GM21381 (cell line): ENCODE results near the gene ARMC2.
"Not testable (repeated sequence)": the region's sequence is repeated elsewhere in the genome, so short reads cannot be mapped to it uniquely, and the experiment has no call there.

Experiments used
- ATAC-seq: cut with Tn5 transposase; IDR thresholded peaks from one replicate; pipeline ENCODE4 v1.9.1; 2021; ENCODE audit warnings: mild to moderate bottlenecking, moderate library complexity; ENCODE audit not compliant: unreplicated experiment

ARMC2 gene

GRCh38 chr6:108947114-108947854 lies 99.1 kb downstream of the ARMC2 start:
- no peak for ATAC-seq

DNA sequence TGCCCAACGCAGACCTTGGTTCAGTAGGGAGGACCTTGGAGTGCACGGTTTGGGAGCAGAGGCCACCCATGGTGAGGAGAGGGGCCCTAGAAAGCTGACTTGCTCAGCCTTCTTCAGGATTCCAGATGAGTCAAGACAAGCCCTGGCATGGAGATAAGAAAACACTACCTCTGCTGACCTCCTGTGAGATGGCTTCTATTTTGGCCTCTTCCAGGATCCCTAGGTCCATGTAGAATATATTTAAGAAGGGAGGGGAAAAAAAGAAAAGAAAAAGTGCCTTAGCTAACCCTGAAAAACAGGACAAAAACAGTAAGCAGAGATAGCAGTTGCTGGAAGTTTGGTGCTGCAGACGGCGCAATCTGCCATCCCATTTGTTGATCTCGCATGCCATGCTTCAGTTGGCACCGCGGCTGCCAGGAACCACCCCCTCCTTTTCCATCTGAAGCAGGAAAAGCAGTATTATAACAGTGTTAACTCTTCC lies 100.0 kb downstream of the ARMC2 start:
- no peak for ATAC-seq

GRCh38 chr6:108951351-108951953 lies 103.2 kb downstream of the ARMC2 start:
- ATAC-seq, result no peak

DNA sequence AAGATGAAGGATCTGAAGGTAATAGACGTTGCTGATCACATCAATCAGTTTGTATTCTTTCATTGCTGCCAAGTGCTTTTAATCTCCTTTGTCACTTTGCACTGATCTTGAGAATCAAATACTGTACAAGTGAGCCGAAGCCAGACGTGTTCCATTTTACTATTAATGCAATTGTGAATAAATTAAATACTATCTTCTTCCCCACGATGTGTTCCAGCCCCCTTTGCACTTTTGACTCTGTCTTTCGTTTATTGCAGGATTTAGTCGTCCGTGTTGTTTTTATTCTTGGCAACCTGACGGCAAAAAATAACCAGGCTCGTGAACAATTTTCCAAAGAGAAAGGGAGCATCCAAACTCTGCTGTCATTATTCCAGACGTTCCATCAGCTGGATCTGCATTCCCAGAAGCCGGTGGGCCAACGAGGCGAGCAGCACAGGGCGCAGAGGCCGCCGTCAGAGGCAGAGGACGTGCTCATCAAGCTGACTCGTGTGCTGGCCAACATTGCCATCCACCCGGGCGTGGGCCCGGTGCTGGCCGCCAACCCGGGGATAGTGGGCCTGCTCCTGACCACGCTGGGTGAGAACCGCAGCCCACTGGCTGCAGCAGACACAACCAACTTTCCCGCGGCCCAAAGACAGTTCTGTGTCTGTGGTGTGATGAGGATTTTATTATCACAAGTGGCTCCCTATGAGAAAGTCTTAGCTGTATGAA lies 104.7 kb downstream of the ARMC2 start:
- ATAC-seq, result no peak

- ATAC-seq, result no peak
These were observed 105.5 kb downstream of the ARMC2 start for GRCh38 chr6:108953681-108954080.

- no peak for ATAC-seq
These were observed 107.2 kb downstream of the ARMC2 start for GRCh38 chr6:108955329-108955949.

- no peak for ATAC-seq
These were observed 109.0 kb downstream of the ARMC2 start for GRCh38 chr6:108957221-108957620.

DNA sequence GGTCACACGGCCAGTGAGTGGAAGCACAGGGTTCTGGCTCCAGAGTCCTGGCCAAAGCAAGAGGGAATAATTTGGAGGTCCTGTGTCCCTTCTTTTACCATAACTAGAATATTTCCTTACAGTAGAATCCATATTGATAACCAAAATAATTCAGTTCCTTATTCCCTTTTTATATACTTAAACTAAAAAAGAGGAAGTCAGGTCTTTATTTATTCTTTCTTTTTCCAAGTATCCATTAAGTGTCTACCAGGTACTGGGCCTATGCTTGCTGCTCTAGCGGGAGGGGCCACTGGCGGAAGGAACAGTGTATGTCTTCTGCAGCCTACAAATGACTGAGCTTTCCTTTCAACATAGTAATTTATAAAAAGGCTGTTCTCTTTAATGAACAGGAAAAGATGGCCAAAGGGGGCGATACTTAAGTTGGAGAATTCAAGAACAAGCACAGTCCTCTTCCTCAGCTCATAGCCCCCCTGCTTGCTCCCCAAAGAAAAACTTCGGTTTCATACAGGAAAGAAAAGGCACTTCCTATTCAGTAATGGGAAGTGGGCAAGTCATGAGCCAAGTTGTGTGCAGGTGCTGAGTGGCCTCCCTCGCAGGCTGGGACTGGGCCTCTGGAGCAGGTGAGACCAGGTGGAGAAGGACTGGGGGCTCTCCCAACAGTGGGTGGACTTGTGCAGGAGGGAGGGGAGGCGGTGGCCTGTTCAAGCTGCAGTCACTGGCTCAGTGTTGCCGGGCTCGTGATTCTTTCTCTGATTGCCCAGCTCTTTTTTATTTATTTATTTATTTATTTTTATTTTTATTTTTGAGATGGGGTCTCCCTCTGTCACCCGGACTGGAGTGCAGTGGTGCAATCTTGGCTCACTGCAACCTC lies 110.9 kb downstream of the ARMC2 start:
- no peak for ATAC-seq

- ATAC-seq, result no peak
These were observed 111.9 kb downstream of the ARMC2 start for GRCh38 chr6:108959972-108960582.

DNA sequence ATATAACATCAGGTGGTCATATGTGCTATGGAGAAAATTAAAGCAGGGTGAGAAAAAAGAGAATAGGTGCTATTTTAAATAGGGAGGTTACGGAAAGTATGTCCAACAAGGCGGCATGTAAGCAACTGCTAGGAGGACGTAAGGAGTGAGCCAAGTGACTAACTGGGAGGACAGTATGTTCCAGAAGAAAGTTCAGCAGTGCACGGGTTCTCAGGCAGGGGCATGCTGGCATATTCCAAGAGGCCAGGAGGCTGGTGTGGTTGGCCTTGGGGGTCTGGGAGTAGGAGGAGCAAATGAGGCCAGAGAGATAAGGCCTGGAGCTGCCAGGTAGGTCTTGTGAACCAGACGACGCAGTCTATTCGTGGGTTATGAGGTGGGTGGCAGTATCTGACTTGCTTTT lies 112.4 kb downstream of the ARMC2 start:
- ATAC-seq, result no peak

GRCh38 chr6:108961077-108961476 lies 112.9 kb downstream of the ARMC2 start:
- no peak for ATAC-seq

DNA sequence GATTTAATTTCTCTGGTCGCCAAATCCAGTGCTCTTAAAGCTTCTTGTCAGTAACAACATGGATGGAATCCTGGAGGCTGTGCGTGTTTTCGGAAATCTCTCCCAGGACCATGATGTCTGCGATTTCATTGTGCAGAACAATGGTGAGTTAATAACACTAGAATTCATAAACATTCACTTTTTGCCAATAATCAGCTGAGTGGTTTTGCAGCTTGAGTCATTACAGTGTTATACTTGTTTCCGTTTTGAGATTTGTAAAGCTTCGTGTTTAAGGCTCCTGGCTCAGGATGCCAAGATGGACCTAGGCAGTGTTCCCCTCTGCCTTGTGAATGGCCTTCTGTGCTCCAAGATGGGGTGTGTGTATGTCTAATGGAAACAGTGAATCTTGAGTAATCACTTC lies 113.8 kb downstream of the ARMC2 start:
- no peak for ATAC-seq

DNA sequence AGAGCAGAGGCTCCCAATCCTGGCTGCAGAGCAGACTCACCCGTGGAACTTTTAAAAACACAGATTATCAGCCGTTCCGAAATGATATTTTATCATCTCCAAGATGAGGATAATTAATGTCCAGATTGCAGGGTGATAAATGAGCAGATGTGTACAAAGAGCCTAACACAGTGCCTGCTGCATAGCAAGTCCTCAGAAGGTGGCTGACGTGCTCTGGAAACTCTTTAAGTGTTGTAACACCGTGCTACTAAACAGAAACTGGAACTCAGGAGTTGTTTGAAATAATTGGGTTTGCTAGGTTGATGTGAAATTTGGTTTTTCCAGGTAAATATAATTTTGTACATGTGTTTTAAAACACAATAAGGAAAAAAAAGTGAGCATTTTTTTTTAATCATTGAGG lies 118.0 kb downstream of the ARMC2 start:
- no peak for ATAC-seq

GRCh38 chr6:108966855-108967755 lies 118.9 kb downstream of the ARMC2 start:
- no peak for ATAC-seq

DNA sequence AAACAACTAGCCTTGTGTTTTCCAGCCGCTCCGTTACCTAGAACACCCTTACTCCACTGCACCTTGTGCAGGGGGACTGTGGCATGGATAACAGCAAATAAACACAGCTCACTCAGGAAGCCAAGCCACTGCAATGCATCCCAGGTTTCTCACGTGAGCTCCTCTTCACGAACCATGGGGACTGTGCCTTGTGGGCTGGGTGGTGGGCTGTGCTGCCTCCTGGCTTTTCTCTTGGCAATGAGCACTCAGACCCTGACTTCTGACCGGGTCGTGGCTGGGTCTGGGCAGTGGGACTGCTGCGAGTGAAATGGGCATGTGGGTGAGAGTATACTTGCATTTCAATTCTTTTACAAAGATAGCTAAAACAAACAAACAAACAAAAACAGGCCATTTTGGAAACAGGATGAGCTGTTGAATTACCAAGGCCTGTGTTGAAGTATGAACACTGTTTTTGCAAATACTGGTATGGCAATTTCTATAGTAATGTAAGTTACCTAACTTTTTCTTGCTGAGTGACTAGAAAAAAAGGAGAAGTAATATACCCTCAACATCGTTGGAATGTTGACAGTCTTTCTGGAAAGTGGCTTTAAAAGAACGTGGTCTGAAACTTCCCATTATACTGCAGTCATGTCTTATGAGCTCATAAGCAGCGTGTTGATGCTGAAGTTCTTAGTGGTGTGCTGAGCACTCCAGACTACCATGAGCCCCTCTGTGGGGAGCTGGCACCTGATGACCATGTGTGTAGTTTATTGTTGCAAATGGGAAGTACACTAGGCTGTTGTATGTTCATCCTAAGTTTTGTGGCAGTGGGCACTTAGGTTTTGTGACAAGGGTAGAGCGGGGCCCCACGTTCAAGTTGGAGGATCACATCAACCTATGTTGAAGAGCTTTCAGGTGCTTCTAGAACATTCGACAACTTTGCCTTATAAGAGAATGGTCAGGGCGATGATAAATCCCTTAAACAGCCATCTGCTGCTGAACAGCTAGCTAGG lies 120.4 kb downstream of the ARMC2 start:
- ATAC-seq, result no peak

DNA sequence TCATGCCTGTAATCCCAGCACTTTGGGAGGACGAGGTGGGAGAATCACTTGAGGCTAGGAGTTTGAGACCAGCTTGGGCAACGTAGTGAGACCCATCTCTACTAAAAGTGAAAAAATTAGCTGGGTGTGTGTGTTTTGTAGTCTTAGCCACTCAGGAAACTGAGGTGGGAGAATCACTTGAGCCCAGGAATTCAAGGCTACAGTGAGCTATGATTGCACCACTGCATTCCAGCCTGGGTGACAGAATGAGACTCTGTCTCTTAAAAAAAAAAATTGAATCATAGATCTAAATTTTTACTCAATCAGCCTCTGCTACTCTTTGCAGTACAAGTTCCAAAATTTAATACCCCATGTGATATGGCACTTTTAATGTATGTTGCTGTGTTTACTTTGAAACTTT lies 121.6 kb downstream of the ARMC2 start:
- no peak for ATAC-seq

DNA sequence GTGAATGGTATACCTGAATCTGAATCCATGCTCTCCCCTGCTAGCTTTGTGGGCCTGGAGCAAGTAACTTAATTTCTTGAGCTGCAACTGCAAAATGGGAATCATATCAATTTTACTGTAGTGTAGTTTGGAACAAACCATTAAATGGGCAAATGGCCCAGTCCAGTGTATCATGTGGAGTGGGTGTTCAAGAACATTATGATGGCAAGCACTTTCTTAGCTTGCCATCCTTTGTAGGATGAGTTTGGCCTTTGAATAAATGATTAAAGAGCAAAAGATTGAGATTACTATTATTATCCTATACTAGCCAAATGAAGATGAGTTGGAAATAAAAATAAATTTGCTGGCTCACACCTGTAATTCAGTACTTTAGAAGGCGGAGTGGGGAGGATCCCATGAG lies 126.0 kb downstream of the ARMC2 start:
- ATAC-seq, result no peak

DNA sequence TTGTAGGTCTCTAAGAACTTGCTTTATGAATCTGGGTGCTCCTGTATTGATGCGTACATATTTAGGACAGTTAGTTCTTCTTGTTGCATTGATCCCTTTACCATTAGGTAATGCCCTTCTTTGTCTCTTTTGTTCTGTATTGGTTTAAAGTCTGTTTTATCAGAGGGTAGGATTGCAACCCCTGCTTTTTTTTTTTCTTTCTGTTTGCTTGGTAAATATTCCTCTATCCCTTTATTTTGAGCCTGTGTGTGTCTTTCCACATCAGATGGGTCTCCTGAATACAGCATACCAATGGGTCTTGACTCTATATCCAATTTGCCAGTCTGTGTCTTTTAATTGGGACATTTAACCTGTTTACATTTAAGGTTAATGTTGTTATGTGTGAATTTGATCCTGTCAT lies 130.4 kb downstream of the ARMC2 start:
- ATAC-seq, result not testable (repeated sequence)
